Measurements from ENCODE around the gene FLACC1.

DNA sequence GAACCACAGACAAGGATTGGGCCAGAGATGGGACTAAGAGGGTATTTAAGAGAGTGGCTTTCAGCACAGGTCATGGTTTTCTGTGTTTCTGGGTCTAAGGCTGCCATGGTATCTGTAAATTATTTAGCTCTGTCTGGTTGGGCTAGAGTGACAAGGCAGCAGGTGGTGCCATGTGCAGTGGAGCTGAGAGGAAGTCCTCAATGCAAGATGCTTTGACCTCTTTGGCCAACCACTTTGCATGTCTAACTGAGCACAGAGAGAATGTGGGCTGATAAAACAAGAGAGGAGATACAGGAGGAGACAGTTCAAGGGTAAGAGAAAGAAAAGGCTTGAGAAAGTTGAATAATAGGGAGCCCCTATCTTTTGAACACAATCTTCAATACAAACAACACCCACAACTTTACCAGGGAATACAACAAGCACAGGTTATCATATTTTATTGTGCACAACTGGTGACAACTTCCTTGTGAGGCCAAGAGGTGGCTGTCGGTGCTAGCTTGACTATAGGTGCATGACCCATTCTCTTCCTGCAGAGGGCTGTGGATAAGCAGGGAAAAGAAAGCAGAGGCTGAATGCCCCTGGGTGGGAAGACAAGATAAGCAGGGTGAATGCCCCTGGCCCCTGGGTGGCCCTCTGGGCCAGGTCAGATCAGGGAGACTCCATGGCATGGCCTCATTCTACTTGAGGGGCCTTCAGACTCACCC, 12.3 kb downstream of the FLACC1 start:
- TF ChIP-seq, protein P1, sequence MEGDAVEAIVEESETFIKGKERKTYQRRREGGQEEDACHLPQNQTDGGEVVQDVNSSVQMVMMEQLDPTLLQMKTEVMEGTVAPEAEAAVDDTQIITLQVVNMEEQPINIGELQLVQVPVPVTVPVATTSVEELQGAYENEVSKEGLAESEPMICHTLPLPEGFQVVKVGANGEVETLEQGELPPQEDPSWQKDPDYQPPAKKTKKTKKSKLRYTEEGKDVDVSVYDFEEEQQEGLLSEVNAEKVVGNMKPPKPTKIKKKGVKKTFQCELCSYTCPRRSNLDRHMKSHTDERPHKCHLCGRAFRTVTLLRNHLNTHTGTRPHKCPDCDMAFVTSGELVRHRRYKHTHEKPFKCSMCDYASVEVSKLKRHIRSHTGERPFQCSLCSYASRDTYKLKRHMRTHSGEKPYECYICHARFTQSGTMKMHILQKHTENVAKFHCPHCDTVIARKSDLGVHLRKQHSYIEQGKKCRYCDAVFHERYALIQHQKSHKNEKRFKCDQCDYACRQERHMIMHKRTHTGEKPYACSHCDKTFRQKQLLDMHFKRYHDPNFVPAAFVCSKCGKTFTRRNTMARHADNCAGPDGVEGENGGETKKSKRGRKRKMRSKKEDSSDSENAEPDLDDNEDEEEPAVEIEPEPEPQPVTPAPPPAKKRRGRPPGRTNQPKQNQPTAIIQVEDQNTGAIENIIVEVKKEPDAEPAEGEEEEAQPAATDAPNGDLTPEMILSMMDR (IDR thresholded peaks at IDR 0.05; ENCODE audit: low read depth, low read length, missing input control): no peak
- TF ChIP-seq EGR1 (IDR thresholded peaks at IDR 0.05; ENCODE audit: low read depth in 2 of 2) (no peak), RAD21 (IDR thresholded peaks at IDR 0.05) (peak in 1 of 2 donors; percentile 5), SP1 (IDR thresholded peaks at IDR 0.05) (no peak), TAF1 (conservative IDR thresholded peaks at IDR 0.05) (no peak), GABPA (IDR thresholded peaks at IDR 0.05 in 1 of 2, conservative IDR thresholded peaks at IDR 0.05 in 1 of 2) (no peak)
- TF ChIP-seq, protein P2, sequence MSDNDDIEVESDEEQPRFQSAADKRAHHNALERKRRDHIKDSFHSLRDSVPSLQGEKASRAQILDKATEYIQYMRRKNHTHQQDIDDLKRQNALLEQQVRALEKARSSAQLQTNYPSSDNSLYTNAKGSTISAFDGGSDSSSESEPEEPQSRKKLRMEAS (IDR thresholded peaks at IDR 0.05): no peak
- TF ChIP-seq, protein P3, sequence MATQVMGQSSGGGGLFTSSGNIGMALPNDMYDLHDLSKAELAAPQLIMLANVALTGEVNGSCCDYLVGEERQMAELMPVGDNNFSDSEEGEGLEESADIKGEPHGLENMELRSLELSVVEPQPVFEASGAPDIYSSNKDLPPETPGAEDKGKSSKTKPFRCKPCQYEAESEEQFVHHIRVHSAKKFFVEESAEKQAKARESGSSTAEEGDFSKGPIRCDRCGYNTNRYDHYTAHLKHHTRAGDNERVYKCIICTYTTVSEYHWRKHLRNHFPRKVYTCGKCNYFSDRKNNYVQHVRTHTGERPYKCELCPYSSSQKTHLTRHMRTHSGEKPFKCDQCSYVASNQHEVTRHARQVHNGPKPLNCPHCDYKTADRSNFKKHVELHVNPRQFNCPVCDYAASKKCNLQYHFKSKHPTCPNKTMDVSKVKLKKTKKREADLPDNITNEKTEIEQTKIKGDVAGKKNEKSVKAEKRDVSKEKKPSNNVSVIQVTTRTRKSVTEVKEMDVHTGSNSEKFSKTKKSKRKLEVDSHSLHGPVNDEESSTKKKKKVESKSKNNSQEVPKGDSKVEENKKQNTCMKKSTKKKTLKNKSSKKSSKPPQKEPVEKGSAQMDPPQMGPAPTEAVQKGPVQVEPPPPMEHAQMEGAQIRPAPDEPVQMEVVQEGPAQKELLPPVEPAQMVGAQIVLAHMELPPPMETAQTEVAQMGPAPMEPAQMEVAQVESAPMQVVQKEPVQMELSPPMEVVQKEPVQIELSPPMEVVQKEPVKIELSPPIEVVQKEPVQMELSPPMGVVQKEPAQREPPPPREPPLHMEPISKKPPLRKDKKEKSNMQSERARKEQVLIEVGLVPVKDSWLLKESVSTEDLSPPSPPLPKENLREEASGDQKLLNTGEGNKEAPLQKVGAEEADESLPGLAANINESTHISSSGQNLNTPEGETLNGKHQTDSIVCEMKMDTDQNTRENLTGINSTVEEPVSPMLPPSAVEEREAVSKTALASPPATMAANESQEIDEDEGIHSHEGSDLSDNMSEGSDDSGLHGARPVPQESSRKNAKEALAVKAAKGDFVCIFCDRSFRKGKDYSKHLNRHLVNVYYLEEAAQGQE (IDR thresholded peaks at IDR 0.05): no peak
